Embryonic facial prominence (tissue), 1 donor: ENCODE data around the gene TNS3.
"Not testable (repeated sequence)": the region's sequence is repeated elsewhere in the genome, so short reads cannot be mapped to it uniquely, and the experiment has no call there.

Experiments used
- DNase-seq: peaks from one replicate; pipeline ENCODE4 v3.0.0-alpha.2; 2016; ENCODE audit errors: extremely low spot score

The TNS3 gene

DNA sequence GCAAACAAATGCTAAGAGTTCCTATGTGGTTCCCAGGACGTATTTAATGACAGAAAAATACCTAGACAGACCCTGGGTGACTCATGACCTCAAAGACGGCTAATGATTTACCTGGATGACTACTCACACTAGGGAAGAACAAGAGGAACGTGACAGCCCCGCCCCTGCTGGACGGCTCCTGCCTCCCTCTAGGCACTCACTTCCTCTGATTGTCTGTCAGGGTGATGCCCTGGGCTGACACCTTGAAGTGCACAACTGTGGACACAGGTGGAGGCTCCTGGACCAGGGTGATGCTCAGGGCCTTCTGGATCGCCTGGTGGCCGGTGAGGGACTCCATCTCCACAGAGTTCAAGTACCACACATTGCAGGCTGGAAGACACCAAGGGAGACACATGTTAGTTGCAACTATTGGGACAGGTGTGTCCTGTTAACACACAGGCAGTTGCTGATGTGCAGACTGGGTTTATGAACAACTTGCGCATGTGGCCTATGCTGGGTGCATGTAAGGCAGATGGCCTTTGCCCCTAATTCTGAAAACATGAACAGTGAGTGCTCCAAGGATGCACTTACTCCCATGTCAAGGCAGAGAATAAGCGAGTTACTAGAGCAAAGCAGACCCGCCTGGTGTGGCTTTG, 298.3 kb downstream of the TNS3 start:
- DNase-seq, result no peak

DNA sequence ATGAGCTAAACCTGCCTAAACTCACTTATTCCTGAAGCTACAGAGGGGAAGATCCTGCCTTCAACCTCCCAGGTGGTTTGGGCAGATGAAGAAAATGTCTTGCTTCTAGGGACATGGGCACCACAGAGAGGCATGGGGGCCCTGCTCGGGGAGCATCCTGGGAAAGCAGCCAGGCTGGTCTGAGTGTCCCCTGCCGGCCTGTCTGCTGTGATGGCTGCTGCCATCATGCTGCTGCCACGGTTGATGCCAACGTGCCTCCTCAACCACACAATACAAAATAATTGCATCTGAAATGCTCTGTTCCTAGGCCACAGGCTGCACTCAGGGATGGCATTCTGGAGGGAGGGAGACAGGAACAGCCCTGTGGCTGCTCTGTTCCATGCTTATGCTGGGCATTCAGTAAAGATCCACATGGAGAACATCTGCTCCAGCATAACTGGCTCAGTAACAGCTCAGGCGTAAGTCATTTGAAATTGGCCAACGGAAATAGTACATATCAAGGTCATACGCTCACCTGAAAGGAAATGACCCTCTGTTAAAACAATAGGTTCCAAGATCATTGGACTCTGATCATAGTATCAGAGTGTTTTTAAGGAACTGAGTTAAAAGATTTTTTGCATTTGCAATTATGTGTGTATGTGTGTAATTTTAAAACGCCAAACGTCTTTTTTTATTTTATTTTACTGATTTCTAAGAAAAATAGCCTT, 299.0 kb downstream of the TNS3 start:
- no peak for DNase-seq

DNA sequence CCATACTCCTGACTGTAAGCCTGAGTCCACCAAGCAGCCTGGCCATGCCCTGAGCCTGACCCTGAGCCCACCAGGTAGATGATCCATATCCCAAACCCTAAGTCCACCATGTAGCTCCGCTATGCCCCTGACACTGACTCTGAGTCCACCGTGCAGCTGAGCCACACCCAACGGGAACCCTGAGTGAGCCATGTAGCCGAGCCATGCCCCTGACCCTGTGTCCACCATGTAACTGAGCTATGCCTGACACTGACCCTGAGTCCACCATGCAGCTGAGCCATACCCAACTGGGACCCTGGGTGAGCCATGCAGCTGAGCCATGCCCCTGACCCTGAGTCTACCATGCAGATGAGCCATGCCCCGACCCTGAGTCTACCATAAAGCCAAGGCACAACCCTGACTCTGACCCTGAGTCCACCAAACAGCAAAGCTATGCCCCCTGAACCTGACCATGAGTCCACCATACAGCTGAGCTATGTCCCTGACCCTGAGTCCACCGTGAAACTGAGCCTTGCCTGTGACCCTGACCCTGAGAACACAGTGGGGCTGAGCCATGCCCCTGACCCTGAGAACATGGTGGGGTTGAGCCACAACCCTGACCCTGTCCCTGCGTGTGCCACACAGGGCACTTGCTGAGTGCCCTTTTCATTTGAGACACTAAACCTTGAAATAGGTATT, 299.8 kb downstream of the TNS3 start:
- no peak for DNase-seq

DNA sequence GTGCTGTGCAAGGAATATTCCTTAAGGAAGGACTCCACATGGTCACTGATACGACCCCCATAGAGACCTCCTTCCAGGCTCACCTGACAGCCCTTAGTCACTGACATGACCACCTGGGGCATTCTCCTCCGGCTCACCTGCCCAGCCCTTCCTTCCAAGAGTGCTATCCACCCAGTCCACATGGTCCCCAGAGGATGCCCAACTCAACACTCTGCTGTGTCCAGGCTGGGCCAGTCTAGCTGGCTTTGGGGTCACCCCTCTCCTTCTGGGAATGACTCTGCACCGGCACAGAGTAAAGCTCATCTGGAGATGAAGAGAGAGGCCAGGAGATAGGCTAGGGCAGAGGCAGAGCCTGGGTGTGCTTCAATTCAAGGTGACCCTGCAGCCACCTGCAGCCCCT, 300.8 kb downstream of the TNS3 start:
- DNase-seq, result no peak

DNA sequence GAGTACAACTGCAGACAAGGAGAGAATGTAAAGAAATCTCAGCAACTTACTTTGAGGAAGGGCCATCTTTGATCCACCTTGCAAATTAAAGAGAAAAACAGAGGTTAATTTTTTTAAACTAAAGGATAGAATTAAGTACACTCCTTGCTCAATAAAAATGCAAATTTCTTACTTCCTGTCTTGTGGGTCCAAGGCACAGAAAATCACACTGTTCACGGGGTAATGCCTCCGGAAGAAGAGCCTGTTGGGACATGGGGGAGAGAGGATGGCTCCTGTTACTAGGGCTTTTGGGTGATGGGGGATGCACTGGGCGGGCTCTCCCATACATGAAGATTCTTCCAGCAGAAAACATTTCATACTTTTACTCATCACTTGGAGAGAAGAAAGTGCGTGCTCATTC, 301.8 kb downstream of the TNS3 start:
- DNase-seq, result no peak

DNA sequence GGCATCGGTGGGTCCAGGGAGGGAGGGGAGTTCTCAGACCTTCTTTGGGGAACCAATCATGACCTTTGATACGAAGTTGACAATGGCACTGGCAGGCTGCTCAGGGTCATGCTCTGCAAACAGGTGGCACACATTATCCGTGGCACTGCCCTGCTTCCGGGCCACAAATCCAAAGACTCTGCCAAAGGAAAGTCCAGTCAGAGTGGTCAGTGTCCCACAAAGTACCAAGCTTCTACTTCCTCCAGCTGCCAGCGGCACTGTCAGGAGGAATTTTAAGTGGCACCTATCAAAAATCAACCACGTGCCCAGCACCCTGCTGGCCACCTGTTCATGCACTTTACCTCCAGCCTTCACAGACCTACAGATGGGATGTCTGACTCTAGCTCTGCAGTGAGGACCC, 303.9 kb downstream of the TNS3 start:
- DNase-seq, result no peak

DNA sequence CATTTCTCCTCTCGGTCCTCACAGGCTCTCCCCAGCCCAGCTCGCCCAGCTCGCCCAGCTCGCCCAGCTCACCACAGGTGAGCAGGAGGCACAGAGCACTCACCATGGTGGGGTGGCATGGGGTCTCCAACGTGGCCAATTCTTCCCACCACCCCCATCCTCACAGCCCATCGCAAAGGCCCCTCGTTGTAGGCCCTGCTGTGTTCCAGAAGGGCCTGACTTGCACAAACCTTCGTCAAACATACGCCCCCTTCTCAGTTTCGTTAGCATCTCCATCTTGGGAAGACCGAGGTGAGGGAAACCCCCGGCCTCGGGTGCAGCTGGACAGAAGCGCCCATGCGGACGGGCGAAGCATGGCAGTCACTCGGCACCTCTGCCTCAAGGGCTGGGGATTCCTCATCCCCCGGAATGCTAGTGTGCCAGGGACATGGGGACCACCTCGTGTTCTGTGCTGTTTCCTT, 304.6 kb downstream of the TNS3 start:
- no peak for DNase-seq

DNA sequence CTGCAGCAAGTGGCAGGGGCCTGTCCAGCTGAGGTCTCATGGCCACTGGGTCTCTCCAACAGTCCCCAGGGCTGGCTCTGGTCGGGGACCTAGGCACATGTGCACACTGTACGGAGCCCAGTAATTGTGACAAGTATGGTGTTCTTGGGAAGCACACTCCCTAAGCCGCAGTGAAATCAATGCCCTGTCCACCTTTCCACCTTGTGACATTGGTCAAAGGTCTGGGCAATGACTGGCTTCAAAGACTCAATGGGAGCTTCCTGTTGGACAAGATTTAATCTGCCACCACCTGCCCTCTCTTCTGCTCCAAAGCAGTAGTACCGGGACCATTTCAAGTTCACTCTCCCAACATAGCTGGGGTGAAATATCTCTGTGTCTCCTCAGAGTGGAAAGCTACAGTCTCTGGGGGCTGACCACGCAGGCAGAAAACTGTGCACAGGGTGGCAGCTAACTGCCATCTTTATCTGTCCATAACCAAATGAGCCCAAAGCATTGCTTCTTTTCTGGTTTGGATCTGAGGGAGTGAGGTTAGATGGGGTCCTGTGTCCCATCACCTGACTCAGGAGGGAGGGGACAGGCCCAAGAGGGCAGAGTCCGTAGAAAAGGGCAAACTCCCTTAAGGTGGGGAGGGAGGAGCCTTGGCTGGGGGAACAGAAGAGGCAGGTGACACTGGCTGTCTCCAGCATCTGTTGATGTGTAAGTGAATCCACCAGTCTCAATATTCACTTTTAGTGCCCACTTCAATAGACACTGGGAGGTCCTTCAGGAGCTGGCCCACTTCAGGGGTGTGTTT, 307.7 kb downstream of the TNS3 start:
- no peak for DNase-seq

DNA sequence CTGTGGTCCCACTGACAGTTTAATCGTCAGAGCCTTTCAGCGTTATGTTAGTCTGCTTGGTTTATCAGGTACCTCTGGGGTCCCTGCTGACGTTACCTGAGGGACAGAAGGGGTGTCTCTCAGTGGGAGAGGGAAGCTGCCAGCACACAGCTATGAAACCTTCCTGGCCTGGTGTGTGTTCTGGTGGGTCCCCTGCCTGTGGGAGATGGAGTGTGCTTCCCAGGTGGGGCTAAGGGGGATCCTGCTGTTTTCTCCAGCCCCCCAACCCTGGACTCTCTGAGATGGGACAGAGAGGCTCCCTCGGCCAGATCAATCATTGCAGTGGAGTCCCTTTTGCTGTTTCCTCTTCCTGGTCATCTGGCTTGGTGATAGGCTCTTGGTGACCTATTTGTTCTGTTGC, 308.8 kb downstream of the TNS3 start:
- DNase-seq, result no peak

DNA sequence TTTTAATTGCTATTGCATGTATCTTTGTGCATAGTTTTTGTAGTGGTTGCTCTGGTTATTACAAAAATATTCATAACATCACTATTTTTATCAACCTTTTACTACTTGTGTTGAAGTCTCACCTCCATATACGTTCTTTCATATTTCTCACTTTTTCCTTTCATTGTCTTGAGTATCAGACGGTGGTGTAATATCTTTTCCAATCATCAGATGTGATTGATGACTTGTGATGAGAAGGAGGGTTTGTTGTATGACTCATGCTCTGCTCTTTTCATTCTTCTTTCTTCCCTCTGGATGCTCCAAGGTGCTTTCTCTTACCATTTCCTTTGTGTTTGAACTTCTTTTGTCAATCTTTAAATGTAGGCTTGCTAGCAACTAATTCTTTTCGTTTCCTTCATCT, 310.2 kb downstream of the TNS3 start:
- no peak for DNase-seq

DNA sequence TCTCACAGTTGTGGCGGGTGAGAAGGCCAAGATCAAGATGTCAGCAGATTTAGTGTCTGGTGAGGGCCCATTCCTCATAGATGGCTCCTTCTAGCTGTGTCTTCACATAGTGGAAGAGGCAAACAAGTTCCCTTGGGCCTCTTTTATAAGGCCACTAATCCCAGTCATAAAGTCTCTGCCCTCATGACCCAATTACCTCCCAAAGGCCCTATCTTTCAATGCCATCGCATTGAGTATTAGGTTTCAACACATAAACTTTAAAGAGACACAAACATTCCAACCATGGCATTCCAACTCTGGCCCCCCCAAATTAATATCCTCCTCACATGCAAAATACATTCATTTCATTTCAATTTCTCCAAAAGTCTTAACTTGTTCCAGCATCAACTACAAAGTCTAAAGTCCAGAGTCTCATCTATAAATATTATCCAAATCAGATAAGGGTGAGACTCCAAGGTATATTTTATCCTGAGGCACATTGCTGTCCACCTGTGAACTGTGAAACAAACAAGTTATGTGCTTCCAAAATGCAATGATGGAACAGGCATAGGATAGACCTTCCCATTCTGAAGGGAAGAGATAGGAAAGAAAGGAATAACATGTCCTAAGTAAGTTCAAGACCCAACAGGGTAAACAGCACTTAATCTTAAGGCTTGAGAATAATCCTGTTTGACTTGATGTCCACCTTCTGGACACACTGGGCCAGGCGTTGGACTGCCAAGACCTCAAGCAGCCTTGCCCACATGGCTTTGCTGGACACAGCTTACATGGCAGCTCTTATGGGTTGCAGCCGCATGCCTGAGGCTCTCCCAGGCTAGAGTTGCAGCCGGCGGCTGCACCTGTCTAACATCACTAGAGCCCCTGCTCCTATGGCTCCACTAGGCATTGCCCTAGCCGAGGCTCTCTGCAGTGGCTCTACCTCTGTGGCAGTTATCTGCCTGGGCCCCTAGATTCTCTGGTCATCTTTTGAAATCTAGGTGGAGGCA, 312.8 kb downstream of the TNS3 start:
- no peak for DNase-seq

DNA sequence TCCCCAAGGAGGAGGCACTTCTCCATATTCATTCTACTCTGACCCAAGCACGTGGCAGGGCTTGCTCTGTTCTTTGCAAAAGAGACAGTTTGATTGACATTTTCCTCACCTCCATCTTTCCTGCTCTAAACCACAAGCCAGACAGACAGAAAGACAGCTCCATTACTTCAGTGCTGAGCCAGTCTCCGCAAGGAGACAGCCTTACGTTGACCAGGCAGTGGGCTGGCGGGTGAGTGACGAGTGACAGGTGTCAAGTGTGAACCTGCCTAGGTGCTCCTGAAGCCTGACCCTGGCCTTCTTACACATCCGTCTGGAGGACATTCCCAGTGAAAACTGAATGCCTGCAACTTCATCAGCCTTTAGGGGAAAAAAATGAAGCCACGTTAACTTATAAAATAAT, 314.6 kb downstream of the TNS3 start:
- no peak for DNase-seq

DNA sequence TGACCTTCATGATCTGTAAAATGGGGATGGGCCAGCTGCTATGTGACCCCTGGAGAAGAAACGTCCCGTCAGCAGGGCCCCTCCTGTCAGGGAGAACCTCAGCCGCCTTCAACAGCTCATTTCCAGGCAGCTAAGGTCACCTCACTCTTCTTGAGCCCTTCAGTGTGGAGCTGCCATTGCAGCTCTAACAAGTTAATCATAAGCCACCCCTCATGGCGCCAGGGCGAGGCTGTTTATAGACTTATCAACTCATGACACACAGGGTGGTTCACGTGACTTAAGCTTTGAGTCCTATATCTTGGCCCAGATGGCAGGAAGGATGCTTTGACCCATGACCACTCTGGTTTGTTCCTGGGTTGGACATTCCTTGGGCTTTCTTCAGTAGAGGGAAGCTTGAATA, 315.1 kb downstream of the TNS3 start:
- no peak for DNase-seq

DNA sequence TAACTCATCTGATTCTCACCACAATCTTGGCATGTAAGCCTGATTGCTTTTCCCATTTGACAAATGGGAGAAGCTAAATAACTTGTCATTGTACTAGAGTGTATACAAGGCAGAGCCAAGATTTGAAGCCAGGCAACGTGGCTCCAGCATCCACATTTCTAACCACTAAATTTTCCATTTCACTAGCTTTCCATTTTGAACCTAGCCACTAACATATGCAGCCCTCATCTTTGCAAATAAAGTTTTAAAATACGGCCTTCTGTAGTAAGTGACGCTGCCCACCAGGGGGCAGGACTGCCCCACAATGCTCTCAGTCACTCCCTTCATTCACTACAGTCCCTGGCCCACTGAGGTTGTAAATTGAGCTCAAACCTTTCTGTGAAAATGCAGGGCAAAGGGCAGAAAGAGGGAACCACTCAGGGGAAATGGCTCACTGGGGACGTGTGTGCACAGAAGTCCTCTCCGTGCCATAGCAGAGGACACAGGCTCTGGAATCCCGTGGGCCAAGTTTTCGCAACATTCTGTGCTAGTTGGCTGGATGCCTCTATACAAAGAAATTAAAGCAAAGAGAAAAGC, 315.7 kb downstream of the TNS3 start:
- DNase-seq, result peak; percentile 70

DNA sequence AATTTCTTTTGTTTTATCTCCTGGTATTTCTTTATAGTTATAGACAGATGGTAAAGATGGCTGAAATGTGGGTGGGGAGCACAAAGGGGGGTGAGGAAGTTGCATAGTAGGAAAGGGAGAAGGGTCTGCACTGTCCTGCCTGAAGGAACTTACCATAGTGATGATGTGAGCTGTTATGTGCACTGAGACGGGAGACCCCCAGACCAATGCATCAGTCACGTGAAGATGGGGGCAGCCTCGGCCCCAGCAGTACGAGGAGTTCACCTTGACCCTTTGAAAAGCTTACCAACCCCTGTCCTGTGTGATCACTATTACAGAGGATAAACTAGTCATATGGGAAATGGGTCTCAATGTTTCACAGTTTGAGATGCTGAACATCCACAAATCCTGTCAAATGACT, 316.3 kb downstream of the TNS3 start:
- no peak for DNase-seq

DNA sequence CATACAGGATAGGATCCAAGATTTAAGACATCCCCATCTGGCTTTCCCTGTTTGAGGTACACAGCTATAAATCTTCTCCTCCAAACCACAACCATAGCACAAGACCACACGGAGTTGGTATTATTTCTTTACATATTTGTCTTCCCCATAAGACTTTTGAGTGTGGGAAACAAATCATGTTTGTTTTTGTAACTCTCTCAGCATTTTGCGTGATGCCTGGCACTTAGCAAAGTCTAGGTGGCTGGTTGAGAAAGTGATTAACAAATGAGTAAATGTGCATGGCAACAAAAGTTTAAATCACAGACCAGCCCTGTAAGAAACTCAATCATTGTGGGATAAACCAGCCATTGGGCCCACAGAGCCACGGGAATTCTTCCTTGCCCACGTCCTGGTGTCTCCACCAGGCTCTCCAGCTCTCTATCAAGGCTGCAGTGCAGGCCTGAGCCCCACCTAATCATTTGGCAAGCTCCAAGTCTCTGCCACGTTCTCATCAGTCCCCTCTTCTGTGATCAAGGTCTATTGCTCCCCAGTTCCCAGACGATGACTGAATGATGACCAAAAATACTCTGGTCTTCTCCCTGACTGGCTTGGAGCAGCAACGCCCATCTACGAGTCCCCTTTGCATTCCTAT, 317.8 kb downstream of the TNS3 start:
- DNase-seq, result no peak

DNA sequence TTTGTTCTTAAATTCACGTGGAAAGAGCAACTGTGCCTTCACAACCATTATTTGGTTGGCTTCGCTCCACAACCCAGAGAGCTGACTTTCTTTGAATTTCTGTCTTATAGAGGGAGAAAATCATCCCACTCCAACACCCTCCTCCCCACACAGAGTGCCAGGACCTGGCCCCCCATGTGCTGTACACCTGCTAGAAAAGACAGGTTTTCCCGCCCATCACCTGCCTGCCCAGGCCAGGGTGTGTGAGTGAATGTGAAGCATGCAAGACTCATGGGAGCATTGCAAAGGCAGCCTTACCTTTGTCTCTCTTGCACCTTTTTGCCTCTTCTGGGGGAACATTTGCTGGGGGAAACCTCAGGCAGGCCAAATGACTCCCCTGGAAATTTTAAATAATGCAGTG, 319.0 kb downstream of the TNS3 start:
- no peak for DNase-seq

DNA sequence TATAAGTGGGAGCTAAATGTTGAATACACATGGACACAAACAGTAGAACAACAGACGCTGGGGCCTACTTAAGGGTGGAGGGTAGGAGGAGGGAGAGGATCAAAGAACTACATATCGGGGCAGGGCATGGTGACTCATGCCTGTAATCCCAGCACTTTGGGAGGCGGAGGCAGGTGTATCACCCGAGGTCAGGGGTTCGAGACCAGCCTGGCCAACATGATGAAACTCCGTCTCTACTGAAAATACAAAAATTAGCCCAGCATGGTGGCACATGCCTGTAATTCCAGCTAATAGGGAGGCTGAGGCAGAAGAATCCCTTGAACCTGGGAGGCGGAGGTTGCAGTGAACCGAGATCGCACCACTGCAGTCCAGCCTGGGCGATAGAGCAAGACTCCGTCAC, 319.8 kb downstream of the TNS3 start:
- DNase-seq, result not testable (repeated sequence)

DNA sequence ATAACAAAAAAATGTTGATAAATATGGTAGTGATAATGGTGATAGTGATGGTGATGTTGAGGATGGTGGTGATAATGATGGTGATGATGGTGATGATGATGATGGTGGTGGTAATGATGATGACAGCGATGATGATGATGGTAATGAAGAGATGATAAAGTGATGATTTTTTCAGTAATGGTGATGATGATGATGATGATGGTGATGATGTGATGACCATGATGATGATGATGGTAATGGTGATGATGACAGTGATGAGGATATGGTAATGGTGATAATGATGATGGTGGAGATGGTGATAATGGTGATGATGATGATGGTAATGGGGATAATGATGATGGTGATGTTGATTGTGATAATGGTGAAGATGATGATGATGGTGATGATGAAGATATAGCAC, 321.6 kb downstream of the TNS3 start:
- DNase-seq, result no peak

DNA sequence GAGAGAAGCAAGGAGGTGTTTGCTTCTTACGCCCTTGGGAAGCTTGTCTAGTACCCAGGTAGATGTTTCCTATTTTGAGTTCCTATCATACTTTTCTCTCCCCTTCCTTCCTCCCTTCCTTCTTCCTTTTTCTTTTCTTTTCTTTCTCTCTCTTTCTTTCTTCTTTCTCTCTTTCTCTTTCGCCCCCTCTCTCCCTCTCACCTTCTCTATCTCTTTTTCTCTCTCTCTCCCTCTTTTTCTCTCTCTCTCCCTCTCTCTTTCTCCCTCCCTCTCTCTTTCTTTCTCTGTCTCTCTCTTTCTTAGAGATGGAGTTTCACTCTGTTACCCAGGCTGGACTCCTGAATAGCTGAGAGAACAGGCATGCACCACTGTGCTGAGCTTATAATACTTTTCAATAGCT, 322.2 kb downstream of the TNS3 start:
- no peak for DNase-seq
